CMK (cell line): Measurements from ENCODE around the gene STXBP6.
"Not testable (repeated sequence)": the region's sequence is repeated elsewhere in the genome, so short reads cannot be mapped to it uniquely, and the experiment has no call there.

Experiments
- DNase-seq: peaks from one replicate; pipeline ENCODE4 v3.0.0-alpha.2; 2010; ENCODE audit warnings: low read depth

The STXBP6 gene

GRCh38 chr14:24853446-24853845 lies 196.5 kb downstream of the STXBP6 start:
- DNase-seq, result no peak

- no peak for DNase-seq
Measured at GRCh38 chr14:24852312-24853060, 197.5 kb downstream of the STXBP6 start.

GRCh38 chr14:24851837-24852236 lies 198.1 kb downstream of the STXBP6 start:
- DNase-seq, result no peak

GRCh38 chr14:24851406-24851805 lies 198.5 kb downstream of the STXBP6 start:
- DNase-seq, result no peak

GRCh38 chr14:24850072-24850471 lies 199.9 kb downstream of the STXBP6 start:
- no peak for DNase-seq

- DNase-seq, result no peak
Measured at GRCh38 chr14:24849471-24849870, 200.5 kb downstream of the STXBP6 start.

- no peak for DNase-seq
Measured at GRCh38 chr14:24848102-24848790, 201.7 kb downstream of the STXBP6 start.

- DNase-seq, result no peak
Measured at GRCh38 chr14:24847568-24848095, 202.3 kb downstream of the STXBP6 start.

- DNase-seq, result no peak
Measured at GRCh38 chr14:24846261-24846660, 203.7 kb downstream of the STXBP6 start.

GRCh38 chr14:24845851-24846250 lies 204.1 kb downstream of the STXBP6 start:
- DNase-seq, result no peak

- no peak for DNase-seq
Measured at GRCh38 chr14:24844011-24844410, 205.9 kb downstream of the STXBP6 start.

GRCh38 chr14:24843494-24843893 lies 206.5 kb downstream of the STXBP6 start:
- no peak for DNase-seq

- DNase-seq, result no peak
Measured at GRCh38 chr14:24840204-24840893, 209.6 kb downstream of the STXBP6 start.

GRCh38 chr14:24839617-24840203 lies 210.2 kb downstream of the STXBP6 start:
- DNase-seq, result no peak

GRCh38 chr14:24838945-24839616 lies 210.9 kb downstream of the STXBP6 start:
- no peak for DNase-seq

GRCh38 chr14:24837280-24838046 lies 212.5 kb downstream of the STXBP6 start:
- no peak for DNase-seq

GRCh38 chr14:24836324-24836723 lies 213.6 kb downstream of the STXBP6 start:
- DNase-seq, result not testable (repeated sequence)

- no peak for DNase-seq
Measured at GRCh38 chr14:24834956-24835355, 215.0 kb downstream of the STXBP6 start.

GRCh38 chr14:24833385-24833784 lies 216.6 kb downstream of the STXBP6 start:
- no peak for DNase-seq

GRCh38 chr14:24831677-24832076 lies 218.3 kb downstream of the STXBP6 start:
- no peak for DNase-seq

GRCh38 chr14:24829862-24830261 lies 220.1 kb downstream of the STXBP6 start:
- no peak for DNase-seq
